H1 (cell line): ENCODE measurements around the gene MAPT. TPM values are rescaled to one million over a fixed set of nuclear protein-coding genes. Genes with fewer than 3 reads are reported as not detected.

ENCODE experiments used
- CTCF ChIA-PET: fragments of 300-600 bp; sonication (Branson Sonifier 250); formaldehyde crosslinking; loops from one replicate; lab custom pipeline; 2021; ENCODE audit not compliant: partially characterized antibody; lab: Charles Lee
- POLR2A ChIA-PET: fragments of 300-600 bp; sonication (Branson Sonifier 250); formaldehyde crosslinking; loops from one replicate; lab custom pipeline; 2021; ENCODE audit warnings: inconsistent platforms; ENCODE audit not compliant: partially characterized antibody; lab: Charles Lee
- DNase-seq, 2 experiments: peaks; one replicate each; pipeline versions ENCODE4 v3.0.0 to v3.0.0-alpha.2; 2010 to 2022; ENCODE audit warnings: low spot score in 2 of 2, low read depth in 1 of 2, mixed read lengths in 1 of 2
- FAIRE-seq: peaks from 2 replicates; lab custom pipeline; 2011; peaks lifted over from hg19 to GRCh38; lab: Jason Lieb, UNC
- H2AFZ ChIP-seq: 2 replicates; pipeline ENCODE4 v1.8.1; 2012; ENCODE audit warnings: low read length, inconsistent platforms
- H2AK5ac ChIP-seq: 2 replicates; pipeline ENCODE4 v1.6.1; 2013; ENCODE audit warnings: low read depth, low read length
- H2BK120ac ChIP-seq: replicated peaks from 2 replicates; pipeline ENCODE3; 2013; ENCODE audit warnings: low read depth, low read length, inconsistent platforms
- H2BK12ac ChIP-seq: 2 replicates; pipeline ENCODE4 v1.6.1; 2013; ENCODE audit warnings: low read depth, low read length
- H2BK15ac ChIP-seq: 2 replicates; pipeline ENCODE4 v1.6.1; 2013; ENCODE audit warnings: low read length
- H2BK20ac ChIP-seq: 2 replicates; pipeline ENCODE4 v1.6.1; 2013; ENCODE audit warnings: low read length
- H2BK5ac ChIP-seq: 2 replicates; pipeline ENCODE4 v1.6.1; 2013; ENCODE audit warnings: low read depth, low read length
- H3K14ac ChIP-seq: 2 replicates; pipeline ENCODE4 v1.6.1; 2013; ENCODE audit warnings: inconsistent platforms; ENCODE audit not compliant: insufficient read length
- H3K18ac ChIP-seq: 2 replicates; pipeline ENCODE4 v1.6.1; 2013; ENCODE audit warnings: low read length; ENCODE audit errors: extremely low read depth
- H3K23ac ChIP-seq: 2 replicates; pipeline ENCODE4 v1.6.1; 2013; ENCODE audit warnings: inconsistent platforms; ENCODE audit not compliant: insufficient read length
- H3K23me2 ChIP-seq: 2 replicates; pipeline ENCODE4 v1.6.1; 2013; ENCODE audit warnings: low read depth, low read length
- H3K27ac ChIP-seq: 2 replicates; pipeline ENCODE4 v1.6.1; 2011; ENCODE audit warnings: low read depth, low read length, inconsistent platforms
- H3K27me3 ChIP-seq, 4 experiments: replicated peaks in 1 of 4; 1 replicate in 1 of 4; 2 replicates in 3 of 4; pipeline versions ENCODE4 v1.6.1 to v1.8.1; 2011 to 2013; ENCODE audit warnings: low read length in 3 of 4, mild to moderate bottlenecking in 3 of 4, inconsistent platforms in 2 of 4, mixed read lengths in 2 of 4, moderate library complexity in 1 of 4; ENCODE audit not compliant: control insufficient read depth in 3 of 4, insufficient read depth in 3 of 4; ENCODE audit errors: extremely low read depth in 1 of 4
- H3K36me3 ChIP-seq, 4 experiments: 2 replicates each; pipeline versions ENCODE4 v1.6.1 to v1.8.1; 2011 to 2013; ENCODE audit warnings: mild to moderate bottlenecking in 4 of 4, low read length in 3 of 4, moderate library complexity in 2 of 4, control low read depth in 1 of 4, inconsistent platforms in 1 of 4; ENCODE audit not compliant: insufficient read depth in 4 of 4, control insufficient read depth in 2 of 4
- H3K4ac ChIP-seq: replicated peaks from 2 replicates; pipeline ENCODE3; 2013; ENCODE audit warnings: low read length, low read depth, mixed read lengths, inconsistent platforms; ENCODE audit not compliant: insufficient read length
- H3K4me1 ChIP-seq, 4 experiments: replicated peaks in 1 of 4; 1 replicate in 1 of 4; 2 replicates in 3 of 4; pipeline versions ENCODE4 v1.6.1 to v1.8.1; 2011 to 2013; ENCODE audit warnings: low read length in 3 of 4, inconsistent platforms in 2 of 4, mixed read lengths in 1 of 4; ENCODE audit not compliant: insufficient read depth in 4 of 4, control insufficient read depth in 3 of 4
- H3K4me2 ChIP-seq, 2 experiments: 2 replicates each; pipeline versions ENCODE4 v1.6.1 to v1.8.1; 2011 to 2013; ENCODE audit warnings: low read depth in 2 of 2, low read length in 2 of 2, control low read depth in 1 of 2, inconsistent platforms in 1 of 2, mild to moderate bottlenecking in 1 of 2; ENCODE audit not compliant: insufficient read depth in 1 of 2
- H3K4me3 ChIP-seq, 4 experiments: fragments of 200-600, 300-600 bp in 1 of 4; sonication (generic), shearing (Covaris generic), sonication (Bioruptor Twin) in 1 of 4; 2 replicates each; pipeline versions ENCODE4 v1.5.1 to v1.8.1; 2011 to 2016; ENCODE audit warnings: low read length in 4 of 4, low read depth in 3 of 4, control low read depth in 2 of 4, inconsistent platforms in 2 of 4, mild to moderate bottlenecking in 2 of 4, mixed read lengths in 1 of 4, moderate library complexity in 1 of 4; ENCODE audit not compliant: insufficient read depth in 2 of 4; ENCODE audit errors: extremely low read depth in 1 of 4
- H3K56ac ChIP-seq: replicated peaks from 2 replicates; pipeline ENCODE3; 2013; ENCODE audit warnings: low read depth, mild to moderate bottlenecking, mixed read lengths, low read length, inconsistent platforms; ENCODE audit not compliant: insufficient read length
- H3K79me1 ChIP-seq: 2 replicates; pipeline ENCODE4 v1.6.1; 2013; ENCODE audit warnings: low read depth, low read length, control low read depth
- H3K79me2 ChIP-seq, 2 experiments: 2 replicates each; pipeline versions ENCODE4 v1.6.1 to v1.8.1; 2012 to 2013; ENCODE audit warnings: low read length in 2 of 2, mild to moderate bottlenecking in 2 of 2, inconsistent platforms in 1 of 2; ENCODE audit not compliant: insufficient read depth in 2 of 2, control insufficient read depth in 1 of 2
- H3K9ac ChIP-seq, 4 experiments: replicated peaks in 1 of 4; 1 replicate in 1 of 4; 2 replicates in 3 of 4; pipeline versions ENCODE4 v1.6.1 to v1.8.1; 2011 to 2013; ENCODE audit warnings: low read depth in 3 of 4, low read length in 3 of 4, control low read depth in 2 of 4, mild to moderate bottlenecking in 2 of 4, moderate library complexity in 2 of 4, inconsistent platforms in 1 of 4; ENCODE audit errors: extremely low read depth in 1 of 4
- H3K9me3 ChIP-seq, 2 experiments: 2 replicates each; pipeline versions ENCODE4 v1.6.1 to v1.8.1; 2012 to 2013; ENCODE audit warnings: mild to moderate bottlenecking in 2 of 2, moderate library complexity in 2 of 2, control low read depth in 1 of 2, inconsistent platforms in 1 of 2, low read depth in 1 of 2, low read length in 1 of 2, mixed read lengths in 1 of 2; ENCODE audit not compliant: insufficient read depth in 2 of 2
- H4K20me1 ChIP-seq, 2 experiments: replicated peaks in 1 of 2; 2 replicates each; pipeline versions ENCODE3 to v1.8.1; 2011 to 2013; ENCODE audit warnings: inconsistent platforms in 2 of 2, low read length in 2 of 2, mild to moderate bottlenecking in 1 of 2; ENCODE audit not compliant: insufficient read depth in 2 of 2, control insufficient read depth in 1 of 2
- H4K5ac ChIP-seq: 2 replicates; pipeline ENCODE4 v1.6.1; 2013; ENCODE audit warnings: low read length, low read depth, mixed read lengths, inconsistent platforms; ENCODE audit not compliant: insufficient read length
- H4K8ac ChIP-seq: 2 replicates; pipeline ENCODE4 v1.8.0; 2013; ENCODE audit warnings: mild to moderate bottlenecking, moderate library complexity, low read length, inconsistent platforms; ENCODE audit not compliant: insufficient read depth; ENCODE audit errors: extremely low read depth
- H4K91ac ChIP-seq: replicated peaks from 2 replicates; pipeline ENCODE3; 2013; ENCODE audit warnings: low read length, mixed read lengths, inconsistent platforms; ENCODE audit not compliant: insufficient read length
- BCL11A ChIP-seq, 2 experiments: IDR thresholded peaks; one replicate each; pipeline ENCODE4 v1.6.1; 2011; ENCODE audit warnings: low read depth in 2 of 2, low read length in 2 of 2, mild to moderate bottlenecking in 2 of 2
- CHD2 ChIP-seq: IDR thresholded peaks from 2 replicates; pipeline ENCODE4 v1.6.1; 2012; ENCODE audit warnings: low read length, improper control_type of control experiment
- CTCF ChIP-seq, 3 experiments: IDR thresholded peaks; 1 replicate in 2 of 3; 2 replicates in 1 of 3; pipeline versions ENCODE4 v1.5.1 to v1.6.1; 2011; ENCODE audit warnings: low read length in 3 of 3, mild to moderate bottlenecking in 3 of 3, inconsistent platforms in 2 of 3, low read depth in 1 of 3, moderate library complexity in 1 of 3; ENCODE audit not compliant: insufficient read depth in 1 of 3; ENCODE audit errors: control extremely low read depth in 1 of 3
- EGR1 ChIP-seq: IDR thresholded peaks from 2 replicates; pipeline ENCODE4 v1.6.1; 2011; ENCODE audit warnings: low read depth, low read length, borderline replicate concordance
- GABPA ChIP-seq: IDR thresholded peaks from 2 replicates; pipeline ENCODE4 v1.6.1; 2011; ENCODE audit warnings: mild to moderate bottlenecking, low read length, moderate library complexity, borderline replicate concordance; ENCODE audit not compliant: insufficient read depth
- HDAC6 ChIP-seq: IDR thresholded peaks from one replicate; pipeline ENCODE4 v1.7.1; 2012; ENCODE audit warnings: low read depth, mild to moderate bottlenecking, inconsistent platforms, low read length, moderate library complexity
- JUND ChIP-seq: IDR thresholded peaks from 2 replicates; pipeline ENCODE4 v1.6.1; 2011; ENCODE audit warnings: mild to moderate bottlenecking, improper control_type of control experiment, low read length
- POLR2AphosphoS5 ChIP-seq: IDR thresholded peaks from 2 replicates; pipeline ENCODE4 v1.6.1; 2011; ENCODE audit warnings: low read depth, low read length
- POU5F1 ChIP-seq: IDR thresholded peaks from 2 replicates; pipeline ENCODE4 v1.6.1; 2011; ENCODE audit warnings: low read depth, mild to moderate bottlenecking, low read length, moderate library complexity
- RXRA ChIP-seq: IDR thresholded peaks from 2 replicates; pipeline ENCODE4 v1.6.1; 2011; ENCODE audit warnings: low read depth, mild to moderate bottlenecking, low read length, moderate library complexity; ENCODE audit not compliant: insufficient read depth
- SIRT6 ChIP-seq: IDR thresholded peaks from one replicate; pipeline ENCODE4 v1.7.1; 2012; ENCODE audit warnings: low read length, inconsistent platforms
- SUZ12 ChIP-seq: fragments of 200-600 bp; sonication (generic); IDR thresholded peaks from 2 replicates; pipeline ENCODE4 v1.6.1; 2012; ENCODE audit warnings: mild to moderate bottlenecking, inconsistent platforms, low read length, moderate library complexity, mixed read lengths
- YY1 ChIP-seq: IDR thresholded peaks from 2 replicates; pipeline ENCODE4 v1.6.1; 2011; ENCODE audit warnings: low read depth, mild to moderate bottlenecking, low read length
- WGBS, 2 experiments: shearing (Covaris generic) in 1 of 2; methylation state at CpG; one replicate each; pipeline versions ENCODE4 v1.1.6 to v1.1.7; 2013 to 2015; ENCODE audit warnings: low lambda C conversion rate in 2 of 2, mixed read lengths in 2 of 2, inconsistent platforms in 1 of 2, low coverage in 1 of 2, missing lambda C conversion rate in 1 of 2; ENCODE audit not compliant: insufficient replicate concordance in 2 of 2, insufficient coverage in 1 of 2, insufficient read length in 1 of 2; ENCODE audit errors: extremely low coverage in 1 of 2, missing lambda C conversion rate in 1 of 2; 5-methylcytosine and 5-hydroxymethylcytosine counted together
- polyA plus RNA-seq, 7 experiments: library from polyadenylated mRNA; depleted of rRNA in 3 of 7; stranded (reverse) in 5 of 7; unstranded in 2 of 7; fragments of >200 nt in 5 of 7; fragments of 200-250 nt in 2 of 7; gene quantifications; 1 replicate in 5 of 7; 2 replicates in 1 of 7; 4 replicates in 1 of 7; pipeline versions ENCODE4 v1.2.1 to v1.2.3, GENCODE V29; 2011 to 2013; ENCODE audit warnings: missing spikeins in 2 of 7, mixed read lengths in 2 of 7
- total RNA-seq: library from RNA; stranded (reverse); fragmentation: NEBNext Ultra II Directional; extraction: Animal tissue kit (Norgen Biotek cat#: 25700); gene quantifications from 2 replicates; pipeline ENCODE4 v1.2.1, GENCODE V29; 2021

Gene MAPT
- total and polyA plus RNA-seq, 2 of the 8 experiments (the other 6 are each of a cell fraction or from before 2014, with no cell fraction given): 0.54 to 1.7 TPM

- FAIRE-seq: no peak
- CTCF ChIA-PET: interaction anchor here (0.6 to 8.1 kb wide), 19 partner anchors 10 to 424 kb away, joined by 3 to 137 read pairs (median 12); partner anchors contain the start of gene CRHR1
These were observed 43.3 kb upstream of the MAPT start for GRCh38 chr17:45851022-45851421.

More at GRCh38 chr17:45851022-45851421, 43.3 kb upstream of the MAPT start:
- Histone ChIP-seq H4K8ac (no peak overlapping the region), H2BK15ac (no peak overlapping the region), H2BK12ac (no peak overlapping the region), H3K4ac (no peak overlapping the region), H4K20me1 (peaks cover 0 to 2% of the 10 kb centered on the region in 2 experiments), H3K27ac (no peak overlapping the region), H3K14ac (no peak overlapping the region), H2AFZ (no peak overlapping the region), H3K9me3 (no peaks in the 10 kb centered on the region), H3K4me2 (no peak overlapping the region), H3K23me2 (no peaks in the 10 kb centered on the region), H3K27me3 (peaks cover 0 to 4% (median 0%) of the 10 kb centered on the region in 4 experiments; a peak in 2 of 7 replicates), H3K79me1 (no peaks in the 10 kb centered on the region), H2BK5ac (no peak overlapping the region), H4K5ac (no peak overlapping the region), H2BK120ac (no peak overlapping the region)
- TF ChIP-seq HDAC6: no peak
- no peak for TF ChIP-seq SUZ12
- TF ChIP-seq CHD2: no peak
- TF ChIP-seq POLR2AphosphoS5: no peak
- TF ChIP-seq YY1: no peak
- no peak for TF ChIP-seq GABPA
- TF ChIP-seq JUND: no peak
- TF ChIP-seq RXRA: no peak
- TF ChIP-seq POU5F1: no peak
- TF ChIP-seq BCL11A (IDR thresholded peaks at IDR 0.05; ENCODE audit: low read depth in 2 of 2, low read length in 2 of 2): no peak
- no peak for TF ChIP-seq CTCF (IDR thresholded peaks at IDR 0.05; ENCODE audit: control extremely low read depth in 1 of 3, insufficient read depth in 1 of 3, low read depth in 1 of 3, low read length in 3 of 3)
- TF ChIP-seq EGR1: no peak
- TF ChIP-seq SIRT6: no peak
- TF ChIP-seq, all 59 proteins: peak for 0
- no peaks in the 10 kb centered on the region for H3K79me2 ChIP-seq
- DNase-seq: no peak
- H3K18ac ChIP-seq: no peak overlapping the region
- H3K56ac ChIP-seq: no peak overlapping the region
- 88% methylated on average over 6 of the region's 6 CpGs; no CpG with 5 or more reads in 1 of the 2 experiments for WGBS, 2 experiments
- peak overlapping the region in 1 of 4 experiments; percentile 13; a peak in 2 of 7 replicates for H3K9ac ChIP-seq
- POLR2A ChIA-PET: no interaction called here
- H2BK20ac ChIP-seq: no peak overlapping the region
- no peak overlapping the region for H2AK5ac ChIP-seq
- 0 out of 7 replicates have a peak, but pooled peaks cover 0 to 3% (median 0%) of the 10 kb centered on the region in 4 experiments for H3K4me1 ChIP-seq
- no peak overlapping the region for H3K4me3 ChIP-seq
- no peak overlapping the region for H4K91ac ChIP-seq
- no peak overlapping the region for H3K23ac ChIP-seq
- H3K36me3 ChIP-seq: no peaks in the 10 kb centered on the region
